ENCODE data around the gene ARMC2.
"Not testable (repeated sequence)": the region's sequence is repeated elsewhere in the genome, so short reads cannot be mapped to it uniquely, and the experiment has no call there.

ARMC2 gene

DNA sequence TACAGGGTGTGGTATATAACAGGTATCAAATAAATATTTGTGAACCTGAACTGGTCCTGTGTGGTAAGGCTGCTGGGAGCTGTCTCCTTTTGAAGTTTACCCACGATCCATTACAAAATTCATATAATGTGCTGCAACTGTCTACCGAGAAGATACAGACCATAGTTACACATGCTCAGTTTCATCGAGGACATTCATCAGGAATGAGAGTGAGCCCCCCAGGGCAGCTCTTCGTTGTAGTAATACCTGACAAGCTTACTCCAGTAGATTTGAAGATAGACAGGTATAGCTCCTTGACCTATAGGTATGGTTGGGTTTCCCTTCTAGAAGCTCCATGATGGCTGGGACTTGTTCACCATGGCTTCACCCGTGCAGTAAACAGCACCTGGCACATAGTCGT lies 25.7 kb downstream of the ARMC2 start:
- no peak for DNase-seq

DNA sequence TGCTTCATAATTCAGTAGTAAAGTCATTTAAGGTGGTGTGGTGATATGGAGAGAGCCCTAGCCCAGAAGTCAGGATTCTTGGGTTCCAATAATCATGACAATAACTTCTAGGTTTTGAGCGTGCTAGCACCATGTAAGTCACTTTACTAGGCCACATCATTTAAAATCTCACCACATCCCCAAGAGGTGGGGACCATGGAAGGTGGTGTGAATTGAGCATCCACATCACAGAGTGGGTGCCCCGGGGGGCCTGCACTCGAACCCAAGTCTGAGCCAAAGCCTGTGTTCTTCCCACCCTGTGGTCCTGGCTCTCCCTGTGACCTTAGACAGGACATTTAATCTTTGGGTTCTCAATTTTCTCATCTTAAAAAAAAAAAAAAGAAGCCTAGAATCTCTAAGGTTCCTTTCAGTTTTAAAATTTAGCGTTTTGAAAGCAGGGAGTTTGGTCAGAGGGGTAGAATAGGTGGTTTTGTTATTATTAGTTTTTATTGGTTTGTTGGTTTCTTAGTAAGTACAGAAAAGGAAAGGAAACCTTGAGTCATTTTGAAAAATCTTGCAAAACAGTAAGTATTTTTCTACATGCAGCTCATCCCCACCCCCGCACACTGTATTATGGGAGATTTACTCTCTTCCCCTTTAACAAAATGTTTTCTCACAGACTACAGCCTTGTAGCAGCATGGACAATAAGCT lies 26.4 kb downstream of the ARMC2 start:
- DNase-seq = peak; percentile 17

DNA sequence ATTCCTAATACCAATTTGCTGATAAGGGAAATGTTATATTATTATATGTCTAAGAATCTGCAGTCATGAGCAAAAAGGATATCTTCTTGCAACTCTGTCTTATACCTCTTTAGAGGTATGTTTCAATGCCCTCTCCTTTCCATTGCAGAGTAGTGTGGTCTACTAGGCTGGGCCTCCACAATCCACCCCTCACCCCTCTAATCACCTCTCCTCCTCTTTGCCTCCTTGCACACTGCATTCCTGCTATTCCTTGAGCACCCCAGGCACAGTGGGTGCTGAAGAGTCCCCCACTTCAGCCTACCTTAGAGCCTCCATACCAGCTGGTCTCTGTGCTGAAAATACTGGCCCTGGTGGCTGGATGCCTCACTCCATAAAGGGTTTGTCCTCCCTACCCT lies 26.9 kb downstream of the ARMC2 start:
- DNase-seq = no peak

DNA sequence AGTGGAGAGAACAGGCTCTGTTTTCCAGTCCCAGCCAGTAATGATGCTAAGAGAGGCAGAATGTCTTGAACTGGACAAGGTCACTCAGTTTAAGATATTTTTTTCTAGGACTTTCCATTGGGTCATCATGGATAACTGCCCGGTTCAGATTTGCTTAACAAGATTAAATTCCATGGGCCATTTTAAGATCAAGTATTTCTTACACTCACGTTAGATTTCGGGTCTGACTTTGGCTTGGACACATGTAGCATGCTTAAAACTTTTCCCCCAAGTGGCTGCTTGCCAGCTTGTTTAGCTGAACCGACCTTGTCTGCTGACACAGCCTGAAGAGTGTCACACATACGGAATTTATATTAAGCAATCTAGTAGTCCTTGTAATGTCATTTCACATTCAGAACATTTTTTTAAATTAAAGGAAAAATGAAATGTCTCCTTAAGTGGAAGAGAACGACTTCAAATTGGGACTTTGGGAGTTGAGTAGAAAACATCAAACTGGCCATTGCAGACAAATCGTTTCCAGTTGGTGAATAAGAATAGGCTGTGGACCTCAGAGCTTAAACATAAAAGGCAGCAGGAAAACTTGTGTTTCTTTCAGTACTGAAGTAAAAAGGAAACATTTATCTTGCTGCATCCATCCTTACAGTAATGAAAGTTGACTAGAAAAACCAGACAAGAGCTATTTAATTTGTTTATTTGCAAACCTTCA lies 29.0 kb downstream of the ARMC2 start:
- no peak for DNase-seq

DNA sequence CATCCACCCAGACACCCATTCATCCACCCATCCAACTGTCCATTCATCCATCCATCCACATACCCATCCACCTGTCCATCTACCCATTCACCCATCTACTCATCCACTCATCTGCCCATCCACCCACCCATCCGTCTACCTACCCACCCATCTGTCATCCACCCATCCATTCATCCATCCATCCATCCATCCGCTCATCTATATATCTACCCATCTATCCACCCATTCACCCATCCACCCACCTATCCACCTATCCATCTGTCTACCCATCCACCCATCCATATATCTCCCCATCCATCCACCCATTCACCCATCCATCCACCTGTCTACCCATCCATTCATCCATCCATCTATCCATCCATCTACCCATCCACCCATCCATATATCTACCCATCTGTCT lies 30.7 kb downstream of the ARMC2 start:
- DNase-seq = no peak

DNA sequence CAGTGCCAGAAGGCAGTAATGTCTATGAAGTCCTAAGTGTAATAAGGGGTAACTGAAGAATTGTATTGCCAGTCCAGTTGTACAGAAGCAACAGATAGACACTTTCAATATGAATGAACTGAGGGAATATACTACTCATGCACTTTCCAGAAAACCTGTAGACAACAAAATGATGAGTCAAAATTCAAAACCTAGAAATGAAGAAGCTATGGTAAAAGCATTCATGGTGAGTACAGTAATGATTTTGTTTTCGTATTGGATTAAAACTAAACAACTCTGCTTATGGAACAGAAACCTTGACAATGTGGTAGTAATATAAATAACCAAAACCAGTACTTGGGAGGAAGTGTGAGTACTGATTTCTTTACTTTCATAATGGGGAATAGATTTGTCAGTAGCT lies 35.0 kb downstream of the ARMC2 start:
- no peak for DNase-seq

DNA sequence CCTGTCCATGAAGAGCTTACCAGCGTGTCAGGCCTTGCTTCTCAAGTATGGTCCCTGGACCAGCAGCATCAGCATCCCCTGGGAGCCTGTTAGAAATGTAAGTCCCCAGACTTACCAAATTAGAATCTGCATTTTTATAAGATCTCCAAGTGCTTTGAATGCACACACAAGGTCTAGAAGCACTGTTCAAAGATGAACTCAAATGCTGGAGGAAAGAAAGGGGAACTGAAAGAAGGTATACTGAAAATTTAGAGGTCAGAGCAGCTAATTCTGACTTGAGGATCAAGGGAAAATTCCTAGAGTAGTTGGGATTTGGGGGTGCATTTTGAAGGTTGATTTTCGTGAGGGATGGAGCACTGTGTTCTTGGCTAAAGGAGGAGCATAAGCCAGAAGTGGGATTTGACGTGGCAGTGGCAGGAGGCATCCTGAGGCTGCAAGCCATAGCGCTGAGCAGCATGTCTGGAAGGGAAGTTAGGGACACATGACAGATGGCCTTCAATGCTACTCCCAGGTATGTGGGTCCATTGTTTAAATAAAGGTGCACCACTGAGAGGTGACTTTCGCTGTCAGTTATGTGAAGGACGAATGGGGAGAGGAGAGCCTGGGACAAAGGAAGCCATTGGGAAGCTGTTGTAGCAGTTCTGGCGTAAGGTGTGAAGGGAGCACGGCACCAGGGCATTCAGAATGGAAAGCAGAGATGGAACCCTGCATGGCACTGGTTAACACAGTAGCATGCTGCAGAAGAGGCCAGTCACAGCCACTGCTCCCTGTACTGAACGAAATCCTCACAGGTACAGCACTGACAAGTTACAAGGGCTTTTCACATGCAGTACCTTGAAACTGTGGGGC lies 36.2 kb downstream of the ARMC2 start:
- DNase-seq = no peak

DNA sequence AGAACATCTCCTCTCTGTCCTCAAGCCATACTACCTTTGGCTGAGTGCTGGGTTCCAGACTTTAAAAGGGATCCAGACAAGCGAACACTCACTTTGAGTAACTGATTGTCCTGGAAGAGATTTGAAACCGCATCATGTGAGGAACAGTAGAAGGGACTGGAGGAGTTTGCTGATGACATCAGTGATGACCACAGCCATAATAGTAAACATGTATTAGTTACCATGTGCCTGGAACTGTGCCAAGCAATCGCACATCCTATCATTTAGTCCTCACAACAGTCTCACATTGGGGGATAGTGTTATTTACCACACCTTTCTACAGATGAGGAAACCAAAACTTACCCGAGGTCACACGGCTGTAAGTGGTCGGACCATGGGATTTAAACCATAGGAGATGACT lies 39.8 kb downstream of the ARMC2 start:
- no peak for DNase-seq

DNA sequence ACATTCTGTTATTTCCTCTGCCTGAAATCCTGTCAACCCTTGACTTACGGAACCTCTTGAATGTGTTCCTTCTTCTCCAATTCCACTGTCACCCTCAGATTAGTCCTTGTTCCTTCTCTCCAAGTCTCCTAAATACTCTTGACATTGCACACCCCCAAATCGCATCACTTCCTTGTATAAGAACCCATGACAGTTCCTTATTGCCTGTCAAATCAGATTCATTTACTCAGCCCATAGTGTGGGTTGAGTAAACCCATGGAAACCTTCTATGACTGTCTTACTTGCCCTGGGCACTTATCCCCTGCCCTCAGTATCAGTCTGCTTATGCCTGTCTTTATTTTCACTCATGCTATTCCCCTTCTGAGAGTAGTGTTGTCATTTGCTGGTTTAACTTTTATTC lies 40.5 kb downstream of the ARMC2 start:
- no peak for DNase-seq

DNA sequence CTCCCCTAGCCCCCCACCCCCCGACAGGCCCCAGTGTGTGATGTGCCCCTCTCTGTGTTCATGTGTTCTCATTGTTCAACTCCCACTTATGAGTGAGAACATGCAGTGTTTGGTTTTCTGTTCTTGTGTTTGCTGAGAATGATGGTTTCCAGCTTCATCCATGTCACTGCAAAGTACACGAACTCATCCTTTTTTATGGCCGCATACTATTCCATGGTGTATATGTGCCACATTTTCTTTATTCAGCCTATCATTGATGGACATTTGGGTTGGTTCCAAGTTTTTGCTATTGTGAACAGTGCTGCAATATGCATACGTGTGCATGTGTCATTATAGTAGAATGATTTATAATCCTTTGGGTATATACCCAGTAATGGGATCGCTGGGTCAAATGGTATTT lies 42.7 kb downstream of the ARMC2 start:
- not testable (repeated sequence) for DNase-seq

DNA sequence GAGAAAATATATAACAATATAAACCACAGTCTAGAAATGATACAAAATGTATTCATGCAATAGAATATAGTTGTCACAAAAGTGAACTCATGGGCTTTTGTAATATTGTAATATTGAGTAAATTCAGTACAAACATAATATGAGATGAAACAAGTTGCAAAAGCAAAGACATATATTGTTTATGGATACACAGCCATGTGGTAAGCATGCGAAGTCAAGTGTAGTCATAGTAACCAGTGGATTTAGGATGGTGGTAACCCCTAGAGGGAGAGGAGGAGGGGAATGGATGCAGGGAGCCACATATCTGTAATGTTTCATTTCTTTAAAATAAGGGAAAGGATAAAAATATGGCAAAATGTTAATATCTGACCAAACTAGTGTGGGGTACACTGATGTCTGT lies 47.3 kb downstream of the ARMC2 start:
- DNase-seq = no peak

DNA sequence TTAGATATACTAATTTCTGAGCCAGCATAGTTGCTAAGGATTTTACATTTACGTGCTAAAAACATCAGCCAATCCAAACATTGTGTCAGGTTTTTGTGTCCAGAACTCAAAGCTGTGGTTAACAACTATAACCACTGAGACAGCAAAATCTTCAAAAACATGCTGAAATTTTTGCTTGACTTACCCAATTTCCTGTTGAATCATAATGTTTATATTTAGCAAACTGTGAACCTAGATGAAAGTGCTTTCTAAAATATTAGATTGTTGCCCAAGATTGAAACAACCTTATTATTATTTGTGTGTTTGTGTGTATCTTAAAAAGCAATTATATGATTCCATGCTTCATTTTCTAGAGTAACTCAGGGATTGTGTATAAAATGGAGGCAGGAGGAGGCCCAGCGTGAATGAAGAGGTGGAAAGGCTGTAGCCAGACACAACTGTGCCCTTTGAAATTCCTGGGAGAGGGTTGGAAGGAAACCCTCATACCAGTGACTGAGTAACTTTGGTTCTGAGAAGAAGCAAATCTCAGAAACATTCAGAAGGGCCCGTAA lies 48.0 kb downstream of the ARMC2 start:
- no peak for DNase-seq

DNA sequence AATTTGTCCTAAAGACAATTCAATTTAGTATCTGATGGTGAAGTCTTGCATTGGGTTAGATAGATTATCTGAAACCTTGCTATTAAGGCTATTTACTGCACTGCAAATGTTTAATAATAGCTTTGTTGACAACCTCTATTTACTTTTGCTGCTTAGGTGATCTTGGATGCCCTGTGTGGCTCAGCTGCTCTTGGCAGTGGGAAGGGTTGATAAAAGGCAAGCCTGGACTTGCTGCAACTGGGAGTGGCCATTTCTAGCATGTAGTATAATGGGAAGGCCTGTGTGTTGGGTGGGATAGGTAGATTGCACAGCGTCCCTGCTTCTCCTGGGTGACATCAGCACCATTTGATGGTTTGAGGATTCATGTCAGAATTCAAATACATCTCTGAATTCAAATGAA lies 49.1 kb downstream of the ARMC2 start:
- DNase-seq = no peak

DNA sequence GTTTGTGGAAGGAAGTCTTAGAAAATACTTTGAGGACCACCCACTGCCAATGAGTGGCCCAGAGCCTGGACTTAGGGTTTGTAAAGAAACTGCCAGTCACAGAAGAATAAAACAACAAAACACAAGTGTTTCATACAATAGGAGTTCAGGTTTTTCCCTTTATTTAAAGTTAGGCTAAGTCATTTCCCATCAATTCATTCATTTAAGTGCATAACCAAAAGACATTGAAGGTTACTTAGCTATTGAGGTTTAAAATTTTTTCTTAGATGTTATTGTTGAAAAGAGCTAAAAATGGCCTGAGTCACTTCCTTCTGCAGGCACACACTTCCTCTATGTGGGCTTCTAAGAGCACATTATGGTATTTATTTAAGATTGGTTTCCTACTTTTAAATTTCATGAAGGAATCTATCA lies 54.2 kb downstream of the ARMC2 start:
- DNase-seq = no peak

DNA sequence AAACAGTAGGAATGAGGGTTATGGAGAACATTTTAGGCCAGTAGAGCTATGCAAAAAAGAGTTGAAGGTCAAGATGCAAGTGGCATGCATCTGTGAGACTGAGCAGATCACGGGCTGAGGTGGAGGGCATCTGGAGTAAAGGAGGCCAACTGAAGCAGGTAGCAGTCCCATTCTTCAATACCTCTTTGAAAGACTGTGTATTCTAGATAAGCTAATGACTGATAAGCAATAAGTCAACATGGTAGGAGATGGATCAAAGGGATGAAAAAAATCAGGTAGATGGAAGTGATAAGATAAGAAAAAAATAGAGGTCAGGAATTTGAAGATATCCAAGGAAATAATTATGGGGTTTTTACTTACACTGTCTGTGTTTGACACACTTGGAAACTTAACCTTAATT lies 55.6 kb downstream of the ARMC2 start:
- DNase-seq = no peak

DNA sequence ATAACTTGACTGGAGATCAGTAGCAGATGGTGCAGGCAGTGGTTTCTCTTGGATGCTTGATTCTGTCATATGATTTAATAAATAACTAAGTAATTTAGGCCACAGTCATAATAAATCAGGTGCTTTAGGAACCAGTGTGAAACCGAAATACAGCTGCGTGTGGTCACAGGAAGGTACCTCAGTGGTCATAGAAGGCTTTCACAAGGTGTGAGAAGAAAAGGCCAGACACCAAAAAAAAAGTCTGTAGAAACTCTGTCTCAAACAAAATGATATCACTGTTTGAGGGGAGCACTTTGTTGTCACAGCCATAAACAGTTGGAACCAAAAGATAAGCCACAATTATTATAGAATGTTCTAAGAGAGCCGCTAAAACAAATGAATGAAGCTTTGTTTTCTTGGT lies 56.5 kb downstream of the ARMC2 start:
- DNase-seq = no peak

DNA sequence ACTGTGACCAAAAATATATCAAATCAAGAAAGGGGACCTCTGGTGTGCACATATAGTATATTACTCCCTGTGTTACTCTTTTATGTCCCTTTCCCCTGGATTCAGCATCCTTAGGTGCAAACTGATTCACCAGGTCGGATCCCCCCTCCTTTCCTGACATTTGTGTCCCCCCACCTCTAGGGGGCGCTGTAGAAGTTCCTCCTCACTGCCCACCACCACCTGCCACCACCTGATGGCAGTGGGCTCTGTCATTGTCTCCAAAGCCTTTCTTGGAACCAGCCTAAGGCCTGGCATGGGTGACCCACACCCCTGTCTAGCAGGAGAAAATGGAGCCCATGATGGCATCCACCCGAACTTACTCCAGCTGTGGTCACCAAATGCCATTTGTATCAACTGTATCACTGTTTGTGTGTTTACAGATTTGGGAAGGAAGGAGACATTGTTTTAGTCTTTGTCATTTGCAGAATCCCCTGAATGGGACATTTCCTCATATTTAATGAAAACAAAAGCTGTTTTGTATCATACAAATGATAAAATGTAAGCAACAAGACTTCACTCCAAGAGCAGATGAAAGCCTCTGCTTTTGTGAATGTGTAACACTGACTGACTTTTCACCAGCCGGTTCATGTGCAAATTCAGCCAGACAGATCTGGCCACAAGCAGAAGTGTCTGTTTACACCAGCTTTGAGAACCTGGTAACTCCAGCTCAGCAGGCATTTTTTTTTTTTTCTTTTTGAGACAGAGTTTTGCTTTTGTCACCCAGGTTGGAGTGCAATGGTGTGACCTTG lies 66.2 kb downstream of the ARMC2 start:
- DNase-seq = peak; percentile 17

DNA sequence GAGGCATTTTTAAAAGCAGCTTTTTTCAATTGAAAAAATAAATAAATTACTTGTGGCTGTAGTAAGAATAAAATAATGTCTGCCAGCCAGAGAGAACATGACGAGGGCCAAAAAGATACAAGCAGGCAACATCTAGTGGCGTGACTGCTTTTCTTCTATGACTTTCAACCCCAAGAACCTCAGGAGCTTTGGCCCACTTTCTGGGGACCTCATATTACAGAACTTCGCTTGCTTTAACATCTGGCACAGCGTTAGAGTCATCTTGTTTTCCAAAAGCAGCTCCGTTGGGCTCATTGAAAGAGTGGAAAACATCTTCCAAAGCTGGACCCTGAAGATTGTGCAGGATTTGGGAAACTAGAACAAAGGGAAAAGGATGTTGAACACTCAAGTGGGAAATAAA lies 67.0 kb downstream of the ARMC2 start:
- no peak for DNase-seq

DNA sequence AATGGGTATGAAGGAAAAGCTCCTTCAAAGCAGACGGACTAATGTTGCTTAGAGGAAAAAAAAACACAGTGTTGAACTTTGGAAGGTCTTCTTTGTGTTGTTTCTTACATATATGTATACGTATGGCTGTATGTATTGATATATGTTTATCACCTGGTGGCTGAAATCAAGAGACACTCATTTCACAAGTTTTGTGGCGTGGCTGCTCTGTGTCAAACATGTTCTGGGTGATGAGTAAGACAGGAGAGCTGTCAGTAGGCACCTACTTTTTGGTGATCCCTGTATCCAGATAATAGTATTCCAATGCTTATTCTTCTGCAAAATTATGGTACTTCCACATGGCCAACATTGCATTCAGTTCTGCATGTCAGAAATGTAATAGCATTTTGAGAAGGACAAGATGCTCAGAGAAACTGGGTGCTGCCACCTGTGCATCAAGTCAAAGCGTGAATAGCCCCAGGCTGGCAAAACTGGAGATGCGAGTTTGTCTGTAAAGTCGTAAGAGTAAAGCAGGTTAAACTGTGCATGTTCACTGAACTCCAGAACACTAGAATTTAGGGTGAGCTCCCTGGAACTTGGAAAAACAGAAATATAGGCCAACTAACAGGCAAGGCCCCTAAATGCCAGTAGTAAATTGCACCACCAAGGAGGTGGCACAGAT lies 67.9 kb downstream of the ARMC2 start:
- no peak for DNase-seq

DNA sequence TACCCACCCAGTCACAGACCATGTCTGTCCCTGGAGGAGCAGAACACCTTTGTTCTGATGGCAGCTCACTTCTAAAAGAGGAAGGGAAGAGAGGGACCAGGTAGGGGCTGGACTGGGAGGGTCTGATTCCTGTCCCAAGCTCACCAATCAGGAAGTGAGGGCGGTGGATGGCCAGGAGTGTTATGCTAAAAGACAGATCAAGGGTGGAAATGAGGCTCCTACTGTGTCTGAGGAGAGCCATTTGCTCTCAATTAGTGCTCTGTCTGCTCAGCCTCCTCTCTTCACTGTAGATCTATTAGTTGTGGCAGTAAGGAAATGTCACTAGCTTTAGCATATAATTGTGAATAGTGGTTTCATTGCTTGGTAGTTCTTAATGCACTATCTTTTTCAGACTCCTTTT lies 72.5 kb downstream of the ARMC2 start:
- no peak for DNase-seq

DNA sequence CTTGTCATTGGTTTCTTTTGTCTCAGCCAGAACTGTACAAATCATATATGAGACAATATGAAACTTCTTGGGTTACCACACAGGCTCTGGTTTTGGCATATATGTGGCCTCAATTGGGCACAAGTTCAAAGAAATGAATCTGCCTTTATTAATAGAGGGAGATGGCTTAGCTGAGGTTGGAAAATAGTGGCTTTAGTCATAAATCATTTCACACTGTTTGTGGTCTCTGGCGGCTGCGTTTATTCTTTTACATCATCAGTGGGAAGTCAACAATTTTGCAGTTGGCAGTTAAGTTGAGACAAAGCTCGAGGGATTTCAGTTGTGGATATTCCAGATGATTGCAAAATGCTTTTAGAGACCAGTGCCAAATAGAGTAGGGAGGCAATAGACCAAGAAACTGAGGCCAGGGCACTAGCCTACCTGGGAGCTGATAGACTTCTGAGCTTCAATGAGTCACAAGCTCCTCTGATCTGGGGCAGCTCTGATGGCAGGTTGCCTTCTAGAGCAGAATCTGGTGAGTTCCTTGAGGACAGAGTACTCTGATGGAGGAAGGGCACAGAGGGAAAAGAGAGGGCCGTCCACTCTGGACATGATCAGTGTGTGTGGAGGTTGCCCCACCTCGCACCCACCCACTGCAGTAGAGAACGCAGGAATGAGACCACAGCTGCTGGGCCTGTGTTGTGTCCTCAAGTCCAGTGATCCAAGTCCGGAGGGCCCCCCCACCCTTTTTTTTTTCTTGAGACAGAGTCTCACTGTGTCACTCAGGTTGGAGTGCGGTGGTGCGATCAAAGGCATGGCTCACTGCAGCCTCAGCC lies 73.5 kb downstream of the ARMC2 start:
- DNase-seq = no peak
